ENCODE data around the gene P2RY14. TPM values are rescaled to one million over a fixed set of nuclear protein-coding genes. Genes with fewer than 3 reads are reported as not detected.

The P2RY14 gene
- total RNA-seq, 4 donors from 2014 or later = 0.60 to 11.3 (median 7.2) TPM; not detected in 1

DNA sequence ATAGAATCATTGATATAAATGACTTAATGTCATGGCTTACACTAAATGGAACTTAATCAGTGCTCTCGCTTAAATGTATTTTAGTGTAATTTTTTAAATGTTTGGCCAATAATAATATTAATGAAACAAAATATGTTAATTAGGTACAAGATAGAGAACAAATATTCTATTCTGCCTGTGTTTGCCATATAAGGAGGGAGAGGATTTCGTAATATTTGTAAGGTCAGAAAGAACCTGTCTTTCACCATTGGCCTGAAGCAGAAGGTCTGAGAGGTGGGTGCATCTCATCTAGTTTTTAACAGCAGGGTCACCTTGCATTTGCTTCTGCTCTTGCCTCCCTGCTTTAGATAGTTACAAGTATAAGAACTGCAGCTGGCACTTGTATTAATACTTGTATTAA lies 35.8 kb upstream of the P2RY14 start:
- in situ Hi-C loops (cut with MboI; ENCODE audit: low pct_ligation_motif_present in 1 of 4, low pct_unique_long_range_greater_than_20kb in 1 of 4, low sequenced_read_pairs in 3 of 4) = no loop called here
- no peak for DNase-seq
- Histone ChIP-seq H3K27me3 (no peaks in the 10 kb centered on the region), H3K9me3 (no peaks in the 10 kb centered on the region), H3K4me1 (no peaks in the 10 kb centered on the region), H3K27ac (no peak overlapping the region), H3K4me3 (no peak overlapping the region), H3K36me3 (no peaks in the 10 kb centered on the region)
- intact Hi-C loops (cut with DNase I; ENCODE audit: low total_unique reads) = no loop called here
- no peak for TF ChIP-seq POLR2A (IDR thresholded peaks at IDR 0.05)
- TF ChIP-seq, protein P1, sequence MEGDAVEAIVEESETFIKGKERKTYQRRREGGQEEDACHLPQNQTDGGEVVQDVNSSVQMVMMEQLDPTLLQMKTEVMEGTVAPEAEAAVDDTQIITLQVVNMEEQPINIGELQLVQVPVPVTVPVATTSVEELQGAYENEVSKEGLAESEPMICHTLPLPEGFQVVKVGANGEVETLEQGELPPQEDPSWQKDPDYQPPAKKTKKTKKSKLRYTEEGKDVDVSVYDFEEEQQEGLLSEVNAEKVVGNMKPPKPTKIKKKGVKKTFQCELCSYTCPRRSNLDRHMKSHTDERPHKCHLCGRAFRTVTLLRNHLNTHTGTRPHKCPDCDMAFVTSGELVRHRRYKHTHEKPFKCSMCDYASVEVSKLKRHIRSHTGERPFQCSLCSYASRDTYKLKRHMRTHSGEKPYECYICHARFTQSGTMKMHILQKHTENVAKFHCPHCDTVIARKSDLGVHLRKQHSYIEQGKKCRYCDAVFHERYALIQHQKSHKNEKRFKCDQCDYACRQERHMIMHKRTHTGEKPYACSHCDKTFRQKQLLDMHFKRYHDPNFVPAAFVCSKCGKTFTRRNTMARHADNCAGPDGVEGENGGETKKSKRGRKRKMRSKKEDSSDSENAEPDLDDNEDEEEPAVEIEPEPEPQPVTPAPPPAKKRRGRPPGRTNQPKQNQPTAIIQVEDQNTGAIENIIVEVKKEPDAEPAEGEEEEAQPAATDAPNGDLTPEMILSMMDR (IDR thresholded peaks at IDR 0.05) = no peak
- no peak for TF ChIP-seq POLR2AphosphoS5 (IDR thresholded peaks at IDR 0.05)
- no peak for TF ChIP-seq EP300 (IDR thresholded peaks at IDR 0.05; ENCODE audit: low read depth)
- 94 to 100% methylated on average over 2 of the region's 2 CpGs for WGBS, 2 donors (ENCODE audit: low coverage in 1 of 2)

DNA sequence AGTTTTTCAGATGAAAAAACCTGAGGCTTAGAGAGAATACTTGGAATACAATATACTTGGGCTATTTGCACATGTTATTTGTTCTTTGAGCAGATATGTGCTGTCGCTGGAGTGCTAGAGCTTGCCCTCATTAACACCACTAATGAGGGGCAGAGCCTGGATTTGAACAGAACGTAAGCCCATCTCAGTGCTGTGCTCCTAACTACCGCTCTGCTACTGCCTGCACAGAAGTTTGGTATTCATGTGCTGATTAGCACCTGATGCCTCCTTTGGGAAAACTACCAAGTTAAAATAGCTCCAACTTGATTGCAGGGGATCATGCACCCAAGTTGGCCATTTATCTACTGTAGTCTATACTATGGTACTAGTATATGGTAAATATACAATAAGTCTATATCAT lies 34.6 kb upstream of the P2RY14 start:
- WGBS, 2 donors (ENCODE audit: low coverage in 1 of 2) = 95% methylated on average over 3 of the region's 3 CpGs; no CpG with 5 or more reads in 1 of the 2 donors

DNA sequence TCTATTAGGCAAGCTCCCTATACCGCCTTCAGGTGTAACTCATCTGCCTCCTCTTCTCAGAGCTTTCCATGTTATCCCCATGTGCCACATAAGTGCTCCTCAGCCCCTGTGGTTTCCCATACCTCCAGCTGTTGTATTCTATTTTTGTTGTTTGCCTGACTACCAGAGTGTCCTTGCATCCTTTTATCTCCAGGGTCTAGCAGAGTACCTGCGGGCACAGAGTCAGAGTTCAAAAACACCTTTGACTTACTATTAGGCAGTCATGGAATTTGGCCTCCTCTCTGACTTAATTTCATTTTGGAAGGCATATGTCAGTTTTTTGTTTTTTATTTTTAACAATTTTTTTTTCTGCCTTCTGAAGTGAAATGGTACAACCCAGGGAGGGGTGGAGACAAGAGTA lies 31.2 kb upstream of the P2RY14 start:
- in situ Hi-C loops (cut with MboI; ENCODE audit: low pct_ligation_motif_present in 1 of 4, low pct_unique_long_range_greater_than_20kb in 1 of 4, low sequenced_read_pairs in 3 of 4) (no loop called here), intact Hi-C loops (cut with DNase I; ENCODE audit: low total_unique reads) (no loop called here)
- Histone ChIP-seq H3K4me1 (peaks cover 0 to 6% (median 0%) of the 10 kb centered on the region in 4 donors), H3K9me3 (no peaks in the 10 kb centered on the region), H3K36me3 (no peaks in the 10 kb centered on the region), H3K27ac (no peak overlapping the region), H3K27me3 (no peaks in the 10 kb centered on the region), H3K4me3 (no peak overlapping the region)
- WGBS, 2 donors (ENCODE audit: low coverage in 1 of 2) = 98 to 100% methylated on average over 1 to 2 of the region's 2 CpGs
- no peak for DNase-seq
- TF ChIP-seq EP300 (IDR thresholded peaks at IDR 0.05; ENCODE audit: low read depth) = no peak
- TF ChIP-seq, protein P1 (IDR thresholded peaks at IDR 0.05) = no peak
- no peak for TF ChIP-seq POLR2AphosphoS5 (IDR thresholded peaks at IDR 0.05)
- no peak for TF ChIP-seq POLR2A (IDR thresholded peaks at IDR 0.05)

More for the DNA sequence above, 34.6 kb upstream of the P2RY14 start:
- no peaks in the 10 kb centered on the region for H3K36me3 ChIP-seq
- in situ Hi-C loops (cut with MboI; ENCODE audit: low pct_ligation_motif_present in 1 of 4, low pct_unique_long_range_greater_than_20kb in 1 of 4, low sequenced_read_pairs in 3 of 4) = no loop called here
- DNase-seq = no peak
- TF ChIP-seq POLR2AphosphoS5 (IDR thresholded peaks at IDR 0.05) = no peak
- TF ChIP-seq EP300 (IDR thresholded peaks at IDR 0.05; ENCODE audit: low read depth) = no peak
- TF ChIP-seq POLR2A (IDR thresholded peaks at IDR 0.05) = no peak
- TF ChIP-seq, protein P1 (IDR thresholded peaks at IDR 0.05) = no peak
- H3K4me3 ChIP-seq = no peak overlapping the region
- intact Hi-C loops (cut with DNase I; ENCODE audit: low total_unique reads) = no loop called here
- no peaks in the 10 kb centered on the region for H3K4me1 ChIP-seq
- H3K27ac ChIP-seq = no peak overlapping the region
- no peaks in the 10 kb centered on the region for H3K9me3 ChIP-seq
- H3K27me3 ChIP-seq = no peaks in the 10 kb centered on the region

DNA sequence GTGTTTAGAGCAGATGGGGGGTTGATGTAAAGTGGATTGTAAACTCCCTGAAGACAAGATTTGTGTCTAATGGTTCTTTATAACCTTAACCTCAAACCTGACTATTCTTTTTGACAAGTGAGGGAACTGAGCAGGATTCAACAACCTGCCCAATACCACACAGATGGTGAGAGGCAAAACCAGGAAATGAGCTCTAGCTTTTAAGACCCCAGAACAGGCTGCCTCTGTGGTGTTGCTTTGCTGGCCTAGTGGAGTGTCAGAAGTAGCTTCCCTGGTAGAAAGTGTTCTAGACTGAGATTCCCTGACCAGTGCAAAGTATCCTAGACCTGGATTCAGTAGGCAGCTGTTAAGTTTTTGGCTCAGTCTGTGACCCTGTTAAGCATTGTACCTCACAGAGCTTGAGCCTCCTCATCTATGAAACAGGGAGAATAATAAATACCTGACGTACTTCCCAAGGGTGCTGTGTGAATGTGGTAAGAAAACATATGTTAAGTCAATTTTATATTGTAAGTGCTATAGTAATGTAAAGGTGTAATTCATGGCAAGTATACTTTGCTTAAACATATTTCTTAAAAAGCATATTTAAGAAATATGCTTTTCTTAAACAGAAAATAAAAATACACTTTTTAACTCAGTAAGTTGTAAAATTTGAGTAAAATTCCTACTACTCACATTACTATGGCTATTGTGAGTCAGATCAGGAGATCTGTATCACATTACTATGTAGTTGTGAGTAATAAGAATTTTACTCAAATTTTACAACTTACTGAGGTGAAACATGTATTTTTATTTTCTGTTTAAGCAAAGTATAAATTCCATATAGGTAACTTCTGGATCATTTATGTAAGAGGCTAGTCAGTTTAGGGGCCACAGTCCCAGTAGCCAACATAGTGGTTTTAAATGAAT lies 29.5 kb upstream of the P2RY14 start:
- in situ Hi-C loops (cut with MboI; ENCODE audit: low pct_ligation_motif_present in 1 of 4, low pct_unique_long_range_greater_than_20kb in 1 of 4, low sequenced_read_pairs in 3 of 4) (no loop called here), intact Hi-C loops (cut with DNase I; ENCODE audit: low total_unique reads) (no loop called here)
- Histone ChIP-seq H3K27ac (no peak overlapping the region), H3K9me3 (no peaks in the 10 kb centered on the region), H3K36me3 (no peaks in the 10 kb centered on the region), H3K27me3 (no peaks in the 10 kb centered on the region), H3K4me1 (peaks cover 0 to 6% (median 0%) of the 10 kb centered on the region in 4 donors), H3K4me3 (no peak overlapping the region)
- TF ChIP-seq POLR2AphosphoS5 (IDR thresholded peaks at IDR 0.05) = no peak
- TF ChIP-seq EP300 (IDR thresholded peaks at IDR 0.05; ENCODE audit: low read depth) = no peak
- TF ChIP-seq, protein P1 (IDR thresholded peaks at IDR 0.05) = no peak
- no peak for TF ChIP-seq POLR2A (IDR thresholded peaks at IDR 0.05)
- 70 to 90% methylated on average over 1 of the region's 1 CpG for WGBS, 2 donors (ENCODE audit: low coverage in 1 of 2)
- DNase-seq = no peak

Measured in transverse colon (tissue), 4 donors.